ENCODE results near the gene BTBD2.

The BTBD2 gene

DNA sequence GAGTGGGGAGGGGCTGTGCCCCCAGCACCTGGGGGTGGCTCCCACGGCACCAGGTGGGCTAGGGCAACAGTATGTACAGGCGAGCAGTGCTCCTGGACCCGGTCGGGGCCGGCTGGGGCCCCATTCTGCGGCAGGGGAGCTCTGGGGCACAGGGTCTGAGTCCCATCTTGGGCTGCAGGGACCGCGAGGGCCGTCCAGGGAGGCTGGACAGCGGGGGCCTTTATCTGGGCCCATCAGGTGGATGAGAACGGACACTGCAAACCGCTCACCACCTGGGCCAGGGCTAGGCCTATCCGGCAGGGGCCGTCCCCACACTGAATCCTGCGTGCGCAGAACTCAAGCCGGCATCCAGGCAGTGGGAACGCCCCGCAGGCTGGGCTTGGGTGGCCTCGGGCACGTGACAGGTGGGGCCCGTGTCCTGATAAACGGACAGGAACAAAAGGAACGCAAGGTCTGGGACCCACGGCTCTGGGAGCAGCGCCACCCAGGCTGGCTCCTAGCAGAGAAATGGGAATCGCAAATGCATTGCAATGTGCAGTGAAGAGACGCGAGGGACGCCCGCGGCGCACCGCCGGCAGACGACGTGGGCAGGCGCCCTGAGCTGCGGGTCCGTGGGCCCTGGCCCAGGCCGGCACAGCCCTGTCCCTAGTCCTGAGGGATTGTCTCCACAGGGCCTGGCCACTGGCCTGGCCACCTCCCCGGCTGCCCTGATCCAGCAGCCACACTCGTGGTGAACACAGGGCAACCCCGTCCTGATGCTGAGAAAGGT is 29.7 kb downstream of the BTBD2 start:
- no peak for DNase-seq (ENCODE audit: low read depth in 2 of 2)

DNA sequence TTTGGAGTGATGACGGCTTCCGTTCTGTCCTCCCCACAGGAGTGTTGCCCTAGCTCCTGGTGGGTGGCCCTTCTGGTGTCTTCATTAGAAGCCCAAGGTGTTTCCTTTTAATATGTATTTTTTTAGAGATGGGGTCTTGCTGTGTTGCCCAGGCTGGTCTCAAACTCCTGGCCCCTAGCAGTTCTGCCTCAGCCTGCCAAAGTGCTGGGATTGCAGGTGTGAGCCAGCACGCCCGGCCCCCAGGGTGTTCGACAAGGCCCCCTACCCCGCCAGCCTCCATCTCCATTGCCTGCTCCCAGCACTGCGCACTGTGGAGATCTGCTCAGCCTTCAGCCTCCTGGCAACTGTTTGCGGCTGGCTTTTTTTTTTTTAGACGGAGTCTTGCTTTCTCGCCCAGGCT is 31.2 kb downstream of the BTBD2 start:
- DNase-seq (ENCODE audit: low read depth in 2 of 2), result no peak

DNA sequence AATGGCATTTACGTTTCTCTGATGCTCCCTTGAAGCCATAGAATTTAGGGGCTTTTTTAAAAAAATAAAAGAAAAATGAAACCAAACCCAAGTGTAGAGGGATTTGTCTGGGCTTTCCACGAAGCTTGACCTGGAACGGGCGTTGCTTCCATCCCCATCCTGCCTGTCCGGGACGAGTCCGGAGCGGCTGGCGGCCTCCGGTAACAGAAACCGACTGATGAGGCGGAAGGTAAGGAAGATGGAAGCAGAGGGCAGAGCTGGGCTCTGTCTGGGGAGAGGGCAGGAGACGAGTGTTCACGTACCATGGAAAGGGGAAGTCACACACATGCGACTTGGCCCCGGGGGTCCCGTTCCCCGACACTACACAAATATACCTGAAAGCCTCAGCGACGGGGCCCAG is 34.3 kb downstream of the BTBD2 start:
- DNase-seq (ENCODE audit: low read depth in 2 of 2), result no peak

DNA sequence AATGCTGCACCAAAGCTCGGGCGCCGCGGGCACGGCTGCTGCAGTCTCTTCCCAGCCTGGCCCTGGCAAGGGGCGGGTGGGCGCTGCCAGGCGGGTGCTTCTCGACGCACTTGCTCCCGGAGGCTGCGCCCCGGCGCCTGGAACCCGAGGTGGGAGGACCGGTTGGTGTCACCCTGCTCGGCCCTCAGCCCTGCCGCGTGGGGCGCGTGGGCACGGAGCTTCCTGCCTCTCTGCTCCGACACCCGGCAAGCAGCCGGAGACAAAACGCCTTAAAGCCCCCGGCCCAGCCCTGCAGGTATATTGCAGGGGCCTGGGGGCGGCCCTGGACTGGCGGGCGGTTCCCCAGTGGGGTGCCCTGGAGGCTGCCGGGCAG is 34.7 kb downstream of the BTBD2 start:
- DNase-seq (ENCODE audit: low read depth in 2 of 2), result no peak

DNA sequence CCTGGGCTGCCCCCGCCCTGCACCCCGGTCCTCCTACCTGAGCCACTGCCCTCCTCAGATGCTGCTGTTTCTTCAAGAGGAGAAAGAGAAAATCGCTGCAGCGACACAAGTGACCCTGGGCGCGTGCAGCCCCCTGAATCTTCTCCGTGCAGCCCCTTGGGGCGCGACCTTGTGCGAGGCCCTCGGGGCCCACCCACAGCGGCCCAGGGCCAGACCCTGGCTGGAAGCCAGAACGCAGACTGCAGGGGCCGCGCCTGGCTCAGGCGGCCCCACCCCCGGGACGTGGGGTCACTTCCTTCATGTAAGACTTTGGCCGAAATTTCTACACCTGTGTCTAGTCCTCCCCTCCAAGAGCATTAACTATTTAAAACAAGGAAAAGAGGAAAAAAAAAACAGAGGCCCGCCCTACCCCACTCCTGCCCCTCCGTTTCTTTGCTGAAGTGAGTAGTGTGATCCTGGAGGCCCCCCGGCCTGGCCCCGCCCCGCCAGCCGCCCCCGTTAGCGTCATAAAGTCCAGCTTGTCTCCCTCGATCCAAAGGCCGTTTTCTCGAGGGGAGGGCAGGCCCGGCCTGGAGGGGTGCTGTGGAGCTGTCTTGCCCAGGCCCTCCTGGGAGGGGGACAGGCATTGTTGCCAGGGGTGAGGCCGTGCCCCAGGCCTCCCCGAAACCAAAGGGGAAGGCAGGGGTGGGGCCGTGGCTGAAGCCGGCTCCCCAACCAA is 35.3 kb downstream of the BTBD2 start:
- DNase-seq (ENCODE audit: low read depth in 2 of 2), result no peak

DNA sequence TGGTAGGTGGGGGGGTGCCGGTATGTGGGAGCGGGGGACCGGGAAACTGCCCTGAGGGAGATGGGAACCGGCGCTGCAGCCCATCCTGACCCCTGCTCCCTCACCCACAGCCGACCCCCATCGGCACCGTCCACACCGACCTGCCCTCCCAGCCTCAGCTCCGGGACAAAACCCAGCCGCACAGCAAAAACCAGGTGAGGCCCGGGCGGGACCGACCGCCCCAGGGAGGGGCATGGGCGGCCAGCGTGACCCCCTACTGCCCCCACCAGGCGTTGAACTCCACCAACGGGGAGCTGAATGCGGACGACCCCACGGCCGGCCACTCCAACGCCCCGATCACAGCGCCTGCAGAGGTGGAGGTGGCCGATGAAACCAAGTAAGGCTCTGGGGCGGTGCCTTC is 35.9 kb downstream of the BTBD2 start:
- DNase-seq (ENCODE audit: low read depth in 2 of 2), result no peak

DNA sequence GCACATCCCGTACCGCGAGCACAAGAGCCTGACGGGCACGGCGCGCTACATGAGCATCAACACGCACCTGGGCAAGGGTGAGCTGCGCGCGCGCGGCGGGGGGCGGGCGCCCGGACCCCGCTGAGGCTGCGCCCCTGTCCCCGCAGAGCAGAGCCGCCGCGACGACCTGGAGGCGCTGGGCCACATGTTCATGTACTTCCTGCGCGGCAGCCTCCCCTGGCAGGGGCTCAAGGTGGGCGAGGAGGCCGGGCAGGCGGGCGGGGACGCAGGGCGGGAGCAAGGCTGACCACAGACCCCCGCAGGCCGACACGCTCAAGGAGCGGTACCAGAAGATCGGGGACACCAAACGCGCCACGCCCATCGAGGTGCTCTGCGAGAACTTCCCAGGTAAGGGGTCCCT is 36.5 kb downstream of the BTBD2 start:
- DNase-seq (ENCODE audit: low read depth in 2 of 2), result no peak

DNA sequence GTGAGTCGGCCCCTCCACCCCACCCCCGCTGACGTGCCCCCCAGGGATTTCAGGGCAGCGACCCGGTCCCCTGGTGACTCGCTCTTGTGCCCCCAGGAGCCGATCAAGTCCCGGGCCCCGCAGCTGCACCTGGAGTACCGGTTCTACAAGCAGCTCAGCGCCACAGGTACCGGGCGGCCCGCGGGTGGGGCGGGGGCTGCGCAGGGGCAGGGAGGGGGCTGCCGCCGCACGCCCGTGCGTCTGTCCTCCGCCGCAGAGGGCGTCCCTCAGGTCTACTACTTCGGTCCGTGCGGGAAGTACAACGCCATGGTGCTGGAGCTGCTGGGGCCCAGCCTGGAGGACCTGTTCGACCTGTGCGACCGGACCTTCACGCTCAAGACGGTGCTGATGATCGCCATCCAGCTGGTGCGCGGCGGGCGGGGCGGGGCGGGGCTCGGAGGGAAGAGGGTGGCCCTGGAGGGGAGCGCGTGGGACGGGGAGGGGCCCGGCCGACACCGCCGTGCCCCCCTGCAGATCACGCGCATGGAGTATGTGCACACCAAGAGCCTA is 37.1 kb downstream of the BTBD2 start:
- no peak for DNase-seq (ENCODE audit: low read depth in 2 of 2)

DNA sequence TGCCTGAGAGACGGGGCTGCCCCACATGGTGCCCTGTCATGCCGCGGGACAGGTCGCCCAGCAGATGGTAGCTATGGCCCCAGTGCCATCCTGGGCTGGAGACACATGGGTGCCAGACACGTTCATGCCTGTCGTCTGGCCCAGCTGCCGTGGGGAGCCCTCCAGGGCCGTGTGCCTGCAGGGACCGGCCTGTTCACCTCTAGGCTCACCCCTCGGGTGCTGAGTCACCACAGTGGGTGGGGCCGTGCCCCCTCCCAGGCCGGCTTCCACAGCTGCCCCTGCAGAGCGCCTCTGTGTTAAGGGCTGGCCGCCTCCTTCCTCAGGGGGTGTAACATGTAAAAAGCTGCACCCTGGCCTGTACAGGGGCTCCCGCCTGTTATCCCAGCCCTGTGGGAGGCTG is 38.4 kb downstream of the BTBD2 start:
- no peak for DNase-seq (ENCODE audit: low read depth in 2 of 2)

DNA sequence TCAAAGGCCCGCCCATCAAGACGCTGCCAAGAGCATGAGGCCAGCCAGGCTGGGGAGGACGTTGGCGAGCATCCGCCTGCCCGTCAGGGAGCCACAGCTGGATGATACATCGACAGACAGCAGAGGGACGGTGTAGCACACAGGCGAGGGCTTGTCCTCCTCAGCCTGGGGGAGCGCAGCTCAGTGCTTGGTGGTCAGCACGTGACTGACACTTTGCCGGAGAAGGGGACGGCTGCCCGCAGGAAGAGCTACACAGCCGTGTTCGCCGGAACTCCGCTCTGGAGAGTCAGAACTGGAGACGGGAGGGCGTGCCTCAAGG is 40.4 kb downstream of the BTBD2 start:
- no peak for DNase-seq (ENCODE audit: low read depth in 2 of 2)

DNA sequence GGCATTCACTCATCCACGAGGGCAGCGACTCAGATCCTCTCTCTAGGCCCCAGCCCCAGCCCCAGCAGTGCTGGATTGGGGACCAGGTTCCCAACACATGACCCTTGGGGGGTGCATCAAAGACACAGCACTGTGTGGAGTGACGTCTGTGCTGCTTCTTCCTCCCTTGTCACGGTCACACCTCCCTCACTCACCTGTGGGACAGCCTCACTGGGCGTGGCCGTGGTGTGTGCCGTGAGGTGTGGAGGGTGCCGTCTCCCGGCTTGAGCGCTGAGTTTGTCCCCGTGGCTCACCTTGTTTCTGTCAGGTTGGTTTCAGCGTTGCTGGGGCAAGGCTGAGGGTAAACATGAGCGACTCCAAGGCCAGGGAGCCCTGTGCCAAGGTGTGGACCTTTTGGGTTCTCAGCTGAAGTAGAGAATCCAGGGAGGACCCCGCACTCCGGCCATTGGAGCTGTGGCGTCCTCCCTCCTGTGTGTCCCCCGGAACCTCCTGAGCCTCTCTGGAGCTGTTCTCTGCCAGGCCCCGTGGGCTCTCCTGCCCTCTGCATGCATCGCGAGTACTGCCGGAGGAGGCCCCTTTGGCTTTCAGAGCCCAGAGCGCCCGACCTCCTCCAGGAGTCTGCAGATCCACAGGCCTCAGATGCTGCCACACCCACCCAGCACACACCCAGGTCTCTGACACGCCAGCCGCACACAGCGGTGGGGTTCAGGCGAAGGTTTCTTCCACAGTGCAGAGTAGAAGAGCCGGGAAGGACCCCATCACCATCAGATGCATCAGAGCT is 40.9 kb downstream of the BTBD2 start:
- DNase-seq (ENCODE audit: low read depth in 2 of 2), result no peak

DNA sequence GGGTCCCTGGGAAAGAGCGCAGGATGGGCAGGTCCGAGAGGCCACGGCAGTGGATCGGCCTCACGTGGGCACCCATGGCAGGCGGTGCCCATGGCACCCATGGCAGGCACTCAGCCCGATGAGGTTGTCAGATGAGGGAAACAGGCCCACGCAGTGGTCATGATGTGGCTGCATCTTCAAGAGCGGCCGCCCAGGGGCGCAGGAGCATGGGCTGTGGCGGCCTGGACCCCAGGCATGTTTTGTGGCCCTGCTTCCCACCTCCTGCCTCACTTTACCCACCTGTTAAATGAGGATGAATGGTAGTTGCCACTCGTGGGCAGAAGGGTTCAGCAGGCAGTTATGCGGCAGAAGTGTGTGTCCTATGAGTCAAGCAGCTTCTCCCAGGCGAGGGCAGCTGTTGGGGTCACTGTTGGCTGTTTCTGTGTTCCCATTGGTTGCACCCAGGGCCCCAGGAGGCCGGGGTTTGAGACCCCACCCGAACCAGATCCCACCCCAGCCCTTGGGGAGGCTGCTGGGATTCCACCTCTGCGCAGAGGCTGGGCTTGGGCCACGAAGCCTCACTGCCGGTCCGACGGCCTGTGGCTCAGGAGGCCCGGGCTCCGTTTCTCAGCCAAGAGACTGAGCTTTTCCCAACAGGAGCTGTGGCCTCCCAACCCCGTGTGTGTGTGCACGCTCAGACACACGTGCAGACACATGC is 44.6 kb downstream of the BTBD2 start:
- DNase-seq (ENCODE audit: low read depth in 2 of 2), result no peak

DNA sequence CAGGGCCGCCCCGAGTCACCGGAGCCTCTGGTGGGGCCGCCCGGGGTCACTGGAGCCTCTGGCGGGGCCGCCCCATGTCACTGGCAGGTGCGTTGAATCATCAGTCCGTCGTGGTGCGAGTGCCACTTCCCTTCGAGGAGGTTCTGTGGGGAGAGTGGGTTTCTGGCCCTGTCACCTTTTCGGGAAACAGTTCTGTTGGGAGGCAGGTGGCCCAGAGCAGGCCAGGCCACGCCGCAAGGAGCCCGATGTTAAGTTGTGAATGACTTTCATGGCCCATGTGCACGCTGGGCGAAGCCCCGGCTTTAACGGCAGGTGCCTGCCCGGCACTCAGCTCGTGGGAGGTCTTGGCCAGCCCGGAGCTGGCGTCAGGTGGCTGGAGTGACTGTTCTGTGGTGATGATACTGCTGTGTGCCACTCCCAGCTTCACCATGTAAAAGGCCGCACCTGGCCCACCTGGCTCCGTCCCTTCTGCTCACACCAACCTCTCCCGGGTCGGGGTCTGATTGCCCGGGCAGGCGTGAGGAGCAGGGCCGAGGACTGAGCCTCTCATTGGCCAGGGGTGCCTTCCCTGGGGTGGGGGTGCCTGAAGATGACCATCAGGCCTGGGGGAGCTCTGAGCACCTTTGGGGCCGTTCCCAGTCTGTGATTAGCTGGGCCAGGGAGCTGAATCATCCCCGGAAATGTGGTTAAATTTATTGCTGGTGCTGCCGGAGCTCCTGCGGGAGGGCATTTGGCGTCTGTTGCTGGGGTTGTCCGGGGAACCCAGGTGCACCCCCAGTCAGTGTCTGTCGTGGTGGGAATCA is 45.3 kb downstream of the BTBD2 start:
- no peak for DNase-seq (ENCODE audit: low read depth in 2 of 2)

DNA sequence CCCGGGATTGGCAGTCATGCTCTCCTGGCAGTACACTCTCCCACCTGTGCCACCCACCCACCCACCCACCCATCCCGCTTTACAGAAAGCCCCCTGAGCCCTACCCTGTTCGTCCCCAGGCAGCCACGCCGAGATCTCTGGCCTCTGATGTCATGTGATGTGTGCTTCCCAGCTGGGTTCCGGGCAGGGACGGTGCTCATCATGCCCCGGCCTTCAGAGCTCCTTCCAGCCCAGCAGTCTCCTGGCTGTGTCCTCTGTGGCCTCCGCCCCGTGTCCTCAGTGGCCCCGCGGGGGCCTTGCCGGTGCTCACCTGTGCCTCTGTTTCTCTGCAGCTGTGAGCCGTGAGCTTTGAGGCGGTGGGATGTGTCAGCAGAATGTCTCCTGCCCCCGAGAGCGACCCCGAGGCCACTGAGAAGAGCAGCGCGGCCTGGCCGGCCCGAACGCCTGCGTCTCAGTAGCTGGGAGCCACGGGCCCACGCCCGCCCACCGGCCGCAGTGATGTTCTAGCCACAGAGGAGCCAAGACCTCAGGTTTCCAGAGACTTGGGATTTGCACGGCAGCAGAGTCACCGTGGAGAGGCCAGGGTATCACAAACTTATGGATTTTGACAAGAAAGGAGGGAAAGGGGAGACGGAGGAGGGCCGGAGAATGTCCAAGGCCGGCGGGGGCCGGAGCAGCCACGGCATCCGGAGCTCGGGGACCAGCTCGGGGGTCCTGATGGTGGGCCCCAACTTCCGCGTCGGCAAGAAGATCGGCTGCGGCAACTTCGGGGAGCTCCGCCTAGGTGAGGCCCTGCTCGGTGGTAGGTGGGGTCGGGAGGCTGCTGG is 46.1 kb downstream of the BTBD2 start:
- DNase-seq (ENCODE audit: low read depth in 2 of 2), result no peak

DNA sequence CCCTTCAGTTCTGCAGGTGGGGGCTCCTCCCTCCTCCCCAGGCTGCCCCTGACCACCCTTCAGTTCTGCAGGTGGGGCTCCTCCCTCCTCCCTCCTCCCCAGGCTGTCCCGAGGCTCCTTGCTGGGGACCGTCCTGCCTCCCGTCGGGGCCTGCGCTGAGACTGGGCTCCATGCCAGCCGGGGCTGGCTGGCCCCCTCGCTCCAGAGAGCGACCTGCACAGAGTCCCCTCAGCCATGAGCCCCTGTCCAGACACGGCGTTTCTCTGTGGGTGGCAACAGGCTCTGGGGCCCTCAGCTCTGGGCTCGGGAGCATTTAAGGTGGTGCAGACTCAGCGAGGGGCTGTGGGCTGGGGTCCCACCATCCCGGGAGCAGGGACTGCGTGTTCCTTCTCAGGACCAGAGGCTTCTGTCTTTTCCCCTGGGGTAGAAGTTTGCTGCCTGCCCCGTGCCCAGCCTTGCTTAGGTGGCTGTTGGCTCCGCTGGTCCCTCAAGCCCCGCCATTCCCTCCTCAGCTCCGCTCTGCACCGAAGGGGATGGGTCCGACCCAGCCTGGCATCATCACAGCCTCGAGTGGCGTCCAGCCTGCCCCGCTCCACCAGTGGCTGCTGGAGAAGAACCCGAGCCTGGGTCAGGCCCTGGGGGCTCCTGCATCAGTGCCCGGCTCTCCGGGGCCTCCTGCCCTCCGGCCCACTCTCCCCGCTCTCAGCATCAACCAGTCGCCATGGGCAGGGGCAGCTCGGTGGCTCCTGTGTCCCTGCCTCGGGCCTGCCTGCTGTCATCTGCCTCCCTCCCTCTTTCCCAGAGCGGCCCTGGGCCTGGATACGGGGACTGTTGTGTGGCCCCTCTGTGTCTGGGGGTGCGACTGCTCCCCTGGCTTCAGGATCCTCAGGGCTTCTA is 47.0 kb downstream of the BTBD2 start:
- no peak for DNase-seq (ENCODE audit: low read depth in 2 of 2)

DNA sequence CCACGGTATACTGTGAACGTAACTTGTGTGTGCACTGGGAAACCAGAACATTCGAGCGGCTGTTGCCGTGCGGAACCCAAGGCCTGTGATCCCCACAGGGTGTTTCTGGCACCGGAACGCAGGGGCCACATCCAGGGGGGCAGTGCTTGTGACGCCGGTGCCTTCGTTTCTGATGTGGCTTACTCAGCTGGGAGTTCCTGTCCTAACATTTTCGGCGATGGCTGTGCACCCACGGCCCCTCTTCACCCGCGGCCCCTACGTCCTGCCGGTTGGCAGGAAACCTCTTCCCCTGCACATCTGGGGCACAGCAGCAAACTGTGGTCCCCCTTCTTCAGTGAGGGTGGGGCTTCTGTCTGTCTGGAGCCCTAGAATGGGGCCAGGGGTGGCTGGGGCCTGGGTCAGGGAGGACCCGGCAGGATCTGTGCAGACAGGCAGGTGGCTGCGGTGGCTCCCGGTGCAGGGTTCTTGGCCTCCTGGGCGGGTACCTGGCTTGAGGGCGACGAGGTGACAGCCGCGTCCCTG is 48.4 kb downstream of the BTBD2 start:
- no peak for DNase-seq (ENCODE audit: low read depth in 2 of 2)

DNA sequence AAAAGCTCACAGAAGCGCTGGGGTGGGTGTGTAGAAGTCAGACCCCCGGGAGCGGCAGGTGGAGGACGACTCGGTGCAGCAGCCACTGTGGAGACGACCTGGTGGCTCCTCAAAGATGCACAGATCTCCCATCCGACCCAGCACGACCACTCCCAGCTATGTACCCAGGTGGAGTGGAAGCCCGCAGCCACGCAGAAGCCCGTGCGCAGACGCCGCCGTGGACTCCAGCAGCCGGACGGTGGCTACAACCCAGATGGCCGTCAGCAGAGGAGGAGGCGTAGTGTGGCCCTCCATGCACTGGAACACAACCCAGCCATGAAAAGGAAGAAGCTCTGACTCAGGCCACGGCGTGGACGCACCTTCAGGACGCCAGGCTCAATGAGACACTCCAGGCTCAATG is 52.8 kb downstream of the BTBD2 start:
- DNase-seq (ENCODE audit: low read depth in 2 of 2), result no peak

DNA sequence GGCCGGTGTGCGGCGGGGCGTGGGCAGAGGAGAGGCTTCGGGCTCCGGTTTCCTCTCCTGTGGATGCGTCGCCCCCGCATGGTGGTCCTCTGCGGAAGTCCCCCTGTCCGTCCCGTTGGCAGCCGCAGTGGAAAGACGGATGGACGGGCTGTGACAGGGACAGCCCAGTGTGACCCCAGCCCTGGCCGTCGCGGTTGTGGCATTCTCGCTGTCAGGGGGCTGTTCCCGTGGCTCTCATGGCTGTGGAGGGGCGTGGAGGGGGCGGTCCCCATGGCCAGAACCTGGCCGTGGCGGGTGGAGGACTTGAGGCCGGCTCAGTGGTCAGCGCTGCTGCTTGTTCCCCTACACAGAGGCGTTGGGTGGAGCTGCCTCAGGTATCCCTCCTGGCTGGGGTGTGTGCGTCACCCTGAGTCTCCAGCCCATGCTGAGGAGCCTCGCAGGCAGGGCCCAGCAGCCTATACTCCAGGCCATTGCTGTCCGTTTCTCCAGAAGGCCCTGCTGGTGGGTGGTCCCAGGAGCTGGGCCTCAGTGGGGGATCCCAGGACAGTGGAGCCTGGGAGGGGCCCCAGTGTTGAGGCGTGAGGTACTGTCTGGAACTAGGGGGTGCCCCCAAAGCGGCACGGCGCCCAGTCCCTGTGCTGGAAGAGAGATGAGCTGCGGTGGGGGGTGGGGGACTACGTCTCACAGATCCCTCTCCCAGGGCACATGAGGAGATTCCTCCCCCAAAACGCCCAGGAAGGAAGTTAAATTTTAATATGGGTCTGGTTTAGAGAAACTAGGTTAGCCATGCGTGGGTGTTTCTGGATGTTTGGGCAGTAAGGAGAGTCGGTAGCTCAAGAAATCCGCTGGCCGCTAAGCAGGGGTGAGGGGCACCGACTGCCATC is 54.3 kb downstream of the BTBD2 start:
- DNase-seq (ENCODE audit: low read depth in 2 of 2), result no peak
